HUES6 (cell line): Measurements from ENCODE around the gene EIF4G1.

Experiments
- H3K27ac ChIP-seq: 2 replicates; pipeline ENCODE4 v1.7.0; 2013; ENCODE audit warnings: low read depth, mild to moderate bottlenecking, low read length, inconsistent platforms
- H3K27me3 ChIP-seq: 2 replicates; pipeline ENCODE4 v1.6.1; 2013; ENCODE audit warnings: low read length; ENCODE audit not compliant: control insufficient read depth, insufficient read depth
- H3K36me3 ChIP-seq: 2 replicates; pipeline ENCODE4 v1.6.1; 2013; ENCODE audit warnings: low read length; ENCODE audit not compliant: control insufficient read depth, insufficient read depth
- H3K4me1 ChIP-seq: 2 replicates; pipeline ENCODE4 v1.6.1; 2013; ENCODE audit warnings: low read length; ENCODE audit not compliant: control insufficient read depth, insufficient read depth
- H3K4me3 ChIP-seq: 2 replicates; pipeline ENCODE4 v1.5.1; 2013; ENCODE audit warnings: low read depth, low read length
- H3K9ac ChIP-seq: one replicate; pipeline ENCODE4 v1.6.1; 2013; ENCODE audit warnings: mild to moderate bottlenecking, low read length
- H3K9me3 ChIP-seq: 2 replicates; pipeline ENCODE4 v1.6.1; 2013; ENCODE audit warnings: low read depth, low read length; ENCODE audit not compliant: control insufficient read depth, insufficient read depth

EIF4G1 gene

DNA sequence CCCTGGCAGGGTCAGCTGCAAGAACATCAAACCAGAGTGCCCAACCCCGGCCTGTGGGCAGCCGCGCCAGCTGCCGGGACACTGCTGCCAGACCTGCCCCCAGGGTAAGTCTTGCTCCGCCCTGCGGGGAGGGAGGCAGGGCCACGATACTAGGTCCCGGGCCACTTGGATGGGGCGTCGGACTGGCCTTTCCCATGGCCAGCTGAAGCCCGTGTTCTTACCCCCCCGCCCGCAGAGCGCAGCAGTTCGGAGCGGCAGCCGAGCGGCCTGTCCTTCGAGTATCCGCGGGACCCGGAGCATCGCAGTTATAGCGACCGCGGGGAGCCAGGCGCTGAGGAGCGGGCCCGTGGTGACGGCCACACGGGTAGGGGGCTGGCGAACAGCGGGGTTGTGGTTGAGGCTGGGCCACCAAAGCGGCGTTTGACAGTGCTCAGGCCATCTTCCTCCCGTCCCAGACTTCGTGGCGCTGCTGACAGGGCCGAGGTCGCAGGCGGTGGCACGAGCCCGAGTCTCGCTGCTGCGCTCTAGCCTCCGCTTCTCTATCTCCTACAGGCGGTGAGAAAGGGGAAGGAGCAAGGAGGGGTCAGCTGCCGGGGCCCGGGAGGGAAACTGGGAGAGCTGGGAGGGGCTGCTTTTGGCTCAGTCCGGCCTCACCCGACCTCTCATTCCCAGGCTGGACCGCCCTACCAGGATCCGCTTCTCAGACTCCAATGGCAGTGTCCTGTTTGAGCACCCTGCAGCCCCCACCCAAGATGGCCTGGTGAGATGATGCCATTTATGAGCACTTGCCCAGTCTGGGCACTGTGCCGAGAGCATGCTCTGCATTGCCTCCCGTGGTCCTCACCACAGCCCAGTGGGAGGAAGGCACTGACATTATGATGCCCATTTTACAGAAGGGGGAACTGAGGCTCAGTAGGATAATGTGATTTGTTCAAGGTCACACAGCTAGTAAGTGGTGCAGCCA is 67.1 kb downstream of the EIF4G1 start:
- H3K9me3 ChIP-seq = no peaks in the 10 kb centered on the region
- H3K27ac ChIP-seq = no peak overlapping the region
- no peak overlapping the region for H3K9ac ChIP-seq
- H3K36me3 ChIP-seq = no peaks in the 10 kb centered on the region
- peak overlapping the region; percentile 69 for H3K4me3 ChIP-seq
- peaks cover 37% of the 10 kb centered on the region for H3K4me1 ChIP-seq
- H3K27me3 ChIP-seq = peaks cover 60% of the 10 kb centered on the region

DNA sequence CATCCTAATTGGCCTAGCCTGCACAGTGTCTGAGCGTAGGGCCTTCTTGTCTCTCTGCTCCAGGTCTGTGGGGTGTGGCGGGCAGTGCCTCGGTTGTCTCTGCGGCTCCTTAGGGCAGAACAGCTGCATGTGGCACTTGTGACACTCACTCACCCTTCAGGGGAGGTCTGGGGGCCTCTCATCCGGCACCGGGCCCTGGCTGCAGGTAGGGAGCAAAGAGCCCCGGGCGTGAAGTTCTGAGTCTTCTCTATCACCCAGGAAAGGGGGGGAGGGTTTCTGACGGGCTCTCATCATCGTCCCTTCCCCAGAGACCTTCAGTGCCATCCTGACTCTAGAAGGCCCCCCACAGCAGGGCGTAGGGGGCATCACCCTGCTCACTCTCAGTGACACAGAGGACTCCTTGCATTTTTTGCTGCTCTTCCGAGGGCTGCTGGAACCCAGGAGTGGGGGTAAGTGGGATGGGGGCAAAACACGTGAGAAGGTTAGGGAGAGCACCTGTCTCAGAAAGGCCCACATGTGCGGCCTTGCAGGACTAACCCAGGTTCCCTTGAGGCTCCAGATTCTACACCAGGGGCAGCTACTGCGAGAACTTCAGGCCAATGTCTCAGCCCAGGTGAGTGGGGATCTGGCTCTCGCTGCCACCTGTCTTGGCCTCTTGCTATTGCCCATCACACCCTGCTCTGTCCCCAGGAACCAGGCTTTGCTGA is 68.1 kb downstream of the EIF4G1 start:
- Histone ChIP-seq H3K36me3 (no peaks in the 10 kb centered on the region), H3K9me3 (no peaks in the 10 kb centered on the region), H3K9ac (no peak overlapping the region), H3K4me3 (no peak overlapping the region), H3K27ac (no peak overlapping the region), H3K4me1 (peaks cover 33% of the 10 kb centered on the region), H3K27me3 (peaks cover 62% of the 10 kb centered on the region)

DNA sequence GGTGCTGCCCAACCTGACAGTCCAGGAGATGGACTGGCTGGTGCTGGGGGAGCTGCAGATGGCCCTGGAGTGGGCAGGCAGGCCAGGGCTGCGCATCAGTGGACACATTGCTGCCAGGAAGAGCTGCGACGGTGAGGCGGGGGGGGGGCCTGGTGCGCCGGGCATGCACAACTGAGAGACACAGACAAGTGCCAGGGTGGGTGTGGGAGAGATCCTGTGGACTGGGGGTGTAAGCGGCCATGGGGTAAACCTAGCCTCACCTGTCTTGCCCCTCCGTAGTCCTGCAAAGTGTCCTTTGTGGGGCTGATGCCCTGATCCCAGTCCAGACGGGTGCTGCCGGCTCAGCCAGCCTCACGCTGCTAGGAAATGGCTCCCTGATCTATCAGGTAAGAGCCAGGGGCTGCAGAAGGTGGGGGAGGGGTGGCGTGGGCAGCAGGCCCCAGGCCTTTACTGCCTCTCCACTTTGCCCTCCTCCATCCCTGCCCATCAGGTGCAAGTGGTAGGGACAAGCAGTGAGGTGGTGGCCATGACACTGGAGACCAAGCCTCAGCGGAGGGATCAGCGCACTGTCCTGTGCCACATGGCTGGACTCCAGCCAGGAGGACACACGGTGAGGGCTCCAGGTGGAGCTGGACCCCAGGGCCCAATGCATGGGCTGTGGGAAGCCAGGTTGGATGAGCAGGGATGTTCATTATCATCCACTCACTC is 68.8 kb downstream of the EIF4G1 start:
- Histone ChIP-seq H3K27ac (no peak overlapping the region), H3K9me3 (no peaks in the 10 kb centered on the region), H3K4me3 (no peak overlapping the region), H3K9ac (no peak overlapping the region), H3K36me3 (no peaks in the 10 kb centered on the region), H3K4me1 (peaks cover 26% of the 10 kb centered on the region), H3K27me3 (peaks cover 57% of the 10 kb centered on the region)

DNA sequence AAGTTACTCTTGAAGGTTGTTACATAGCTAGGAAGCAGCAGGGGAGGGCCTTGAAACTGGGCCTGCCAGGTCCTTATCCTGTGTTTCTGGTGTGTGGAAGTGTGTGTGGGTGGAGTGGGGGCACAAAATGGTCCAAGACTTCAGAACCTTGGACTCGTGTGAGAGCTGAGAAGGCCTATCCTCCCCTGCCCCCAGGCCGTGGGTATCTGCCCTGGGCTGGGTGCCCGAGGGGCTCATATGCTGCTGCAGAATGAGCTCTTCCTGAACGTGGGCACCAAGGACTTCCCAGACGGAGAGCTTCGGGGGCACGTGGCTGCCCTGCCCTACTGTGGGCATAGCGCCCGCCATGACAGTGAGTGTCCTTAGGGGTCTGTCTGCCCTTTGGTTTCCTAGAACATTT is 69.9 kb downstream of the EIF4G1 start:
- H3K4me1 ChIP-seq = peaks cover 14% of the 10 kb centered on the region

More for the DNA sequence above, 69.9 kb downstream of the EIF4G1 start:
- no peak overlapping the region for H3K9ac ChIP-seq
- H3K4me3 ChIP-seq = no peak overlapping the region
- H3K9me3 ChIP-seq = no peaks in the 10 kb centered on the region
- H3K36me3 ChIP-seq = no peaks in the 10 kb centered on the region
- H3K27me3 ChIP-seq = peaks cover 46% of the 10 kb centered on the region
- no peak overlapping the region for H3K27ac ChIP-seq
